ENCODE data around the gene KLF18.

GRCh38 chr1:44146536-44147361, 5.3 kb upstream of the KLF18 start:
- TF ChIP-seq YY1 (IDR thresholded peaks at IDR 0.05; ENCODE audit: insufficient read depth, insufficient read length) (no peak), ZNF274 (IDR thresholded peaks at IDR 0.05; ENCODE audit: low read depth, low read length) (no peak)
